GM19238 (cell line): ENCODE results near the gene MBD4.
"Not testable (repeated sequence)": the region's sequence is repeated elsewhere in the genome, so short reads cannot be mapped to it uniquely, and the experiment has no call there.

Source experiments
- DNase-seq: peaks from one replicate; pipeline ENCODE4 v3.0.0; 2011; ENCODE audit warnings: low spot score; ENCODE audit not compliant: insufficient read length

MBD4 gene

DNA sequence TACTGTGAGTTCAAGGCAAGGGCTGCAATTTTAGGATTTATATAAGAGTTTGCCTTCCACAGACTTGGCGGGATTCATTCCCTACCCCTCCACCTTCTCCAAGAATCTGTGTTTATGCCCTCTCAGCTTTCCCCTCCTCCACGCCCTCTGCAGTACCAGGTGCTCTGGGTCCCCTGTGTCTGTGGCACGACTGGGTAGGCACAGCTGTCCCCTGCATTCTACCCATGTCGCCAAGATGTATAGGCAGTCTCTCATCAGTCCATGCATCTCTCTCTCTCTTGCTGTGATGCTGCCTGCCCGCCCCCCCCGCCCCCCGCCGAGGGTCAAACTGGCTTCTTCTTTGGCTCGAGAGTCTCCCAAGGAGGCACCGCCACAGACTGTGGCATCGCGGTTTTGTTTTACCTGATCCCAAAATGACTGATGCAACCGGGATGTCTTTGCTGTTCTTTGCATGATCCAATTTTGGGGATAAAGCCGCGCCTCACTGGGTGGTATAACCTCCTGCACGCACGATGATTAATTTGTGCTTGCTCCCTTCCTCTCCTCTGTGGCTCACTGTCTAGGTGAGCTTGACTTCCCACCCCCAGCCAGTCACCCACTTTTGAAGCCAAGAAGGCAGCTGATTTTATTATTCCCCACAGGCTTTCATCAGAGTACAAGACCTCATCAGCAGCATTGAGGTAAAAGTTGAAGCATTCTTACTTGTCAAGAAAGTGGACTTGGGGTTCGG, 55.0 kb downstream of the MBD4 start:
- DNase-seq: no peak

DNA sequence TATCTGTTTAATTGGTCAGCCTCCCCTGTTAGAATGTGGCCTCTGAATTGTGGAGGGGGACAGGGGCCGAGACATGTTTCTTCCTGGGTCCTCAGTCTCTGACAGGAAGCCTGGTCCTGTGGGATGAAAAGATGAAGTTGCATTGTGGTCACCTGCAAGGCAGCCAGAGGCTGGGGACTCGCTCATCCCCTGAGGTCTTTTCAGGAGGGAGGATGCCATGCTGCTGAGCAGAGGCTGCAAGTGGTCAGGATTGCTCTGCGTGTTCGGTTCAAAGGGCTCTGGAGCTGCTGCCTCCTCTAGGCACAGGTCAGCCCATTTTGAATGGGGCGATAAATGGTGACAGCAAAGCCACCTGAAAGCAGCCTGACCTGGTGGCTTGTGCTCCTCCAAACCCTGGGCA, 55.6 kb downstream of the MBD4 start:
- not testable (repeated sequence) for DNase-seq

DNA sequence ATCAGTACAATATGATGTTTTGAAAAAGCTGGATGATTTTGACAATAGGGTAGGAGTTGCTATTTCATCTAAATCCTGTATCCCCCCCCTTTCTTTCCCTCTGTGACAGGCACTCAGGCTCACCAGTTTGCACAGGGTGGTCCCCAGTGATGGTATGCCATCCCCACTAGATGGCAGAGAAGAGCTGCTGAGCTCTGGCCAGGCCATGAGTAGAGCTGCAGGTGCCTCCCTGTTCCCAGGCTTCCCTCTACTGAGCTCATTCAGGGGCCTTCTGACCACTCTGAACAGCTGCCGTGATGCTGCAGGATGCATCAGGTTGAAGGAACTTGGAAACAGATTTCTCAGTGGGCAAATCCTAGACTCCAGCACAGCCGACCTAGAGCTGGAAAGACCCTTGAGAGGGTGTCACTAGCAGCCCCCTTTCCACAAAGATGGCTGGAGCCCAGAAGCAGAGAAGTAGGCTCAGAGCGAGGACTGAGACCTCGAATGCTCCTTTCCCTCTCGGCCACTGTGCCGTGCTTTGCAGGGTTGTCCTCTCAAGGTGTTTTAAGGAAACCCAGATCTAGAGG, 56.4 kb downstream of the MBD4 start:
- DNase-seq: peak; percentile 74

- no peak for DNase-seq
Observed at GRCh38 chr3:129382366-129382765, 57.4 kb downstream of the MBD4 start.
